ENCODE data around the gene TPPP.
"Not testable (repeated sequence)": the region's sequence is repeated elsewhere in the genome, so short reads cannot be mapped to it uniquely, and the experiment has no call there.

The TPPP gene

GRCh38 chr5:645421-645820 lies 47.7 kb downstream of the TPPP start:
- no peak for DNase-seq (ENCODE audit: low read depth)

DNA sequence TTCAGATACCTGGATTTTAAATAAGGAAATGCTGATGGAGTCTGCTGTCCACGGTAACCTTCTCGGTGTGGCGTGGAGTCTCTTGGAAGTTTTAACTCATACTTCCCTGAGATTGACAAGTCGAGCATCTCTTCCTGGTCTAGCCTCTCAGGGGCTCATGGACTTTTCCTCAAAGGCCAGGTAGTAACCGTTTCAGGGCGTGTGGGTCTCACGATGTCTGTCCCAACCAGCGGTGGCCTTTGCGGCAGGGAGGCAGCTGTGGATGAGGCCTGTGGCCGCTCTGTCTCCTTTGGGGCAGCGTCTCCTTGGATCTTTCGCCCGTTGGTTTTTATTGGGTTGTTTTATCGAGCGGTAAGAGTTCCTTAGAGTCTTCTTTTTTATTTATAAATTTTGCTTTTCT lies 48.2 kb downstream of the TPPP start:
- no peak for DNase-seq (ENCODE audit: low read depth)

GRCh38 chr5:644509-644908 lies 48.6 kb downstream of the TPPP start:
- DNase-seq (ENCODE audit: low read depth) = no peak

DNA sequence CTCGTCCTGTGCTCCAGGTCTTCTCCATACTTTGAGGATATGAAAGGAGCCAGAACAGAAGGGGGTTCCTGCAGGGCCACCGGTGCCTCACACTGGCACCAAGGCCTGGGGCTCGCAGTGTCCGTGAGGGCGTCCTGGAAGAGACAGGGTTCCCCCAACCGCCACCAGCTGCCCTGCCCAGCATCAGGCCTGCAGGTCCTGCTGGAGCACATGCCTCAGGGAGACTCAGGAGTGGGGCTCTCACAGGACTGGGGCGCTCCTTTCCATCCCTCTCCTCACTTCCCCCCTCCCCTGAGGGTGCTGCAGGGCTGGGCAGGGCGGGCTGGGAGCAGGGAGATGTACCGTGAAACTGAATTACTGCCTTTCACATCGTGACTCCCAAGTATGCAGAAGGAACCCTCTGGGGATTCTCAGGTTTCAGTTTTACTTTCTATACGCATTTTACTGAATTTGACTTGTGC lies 49.3 kb downstream of the TPPP start:
- DNase-seq (ENCODE audit: low read depth) = no peak

DNA sequence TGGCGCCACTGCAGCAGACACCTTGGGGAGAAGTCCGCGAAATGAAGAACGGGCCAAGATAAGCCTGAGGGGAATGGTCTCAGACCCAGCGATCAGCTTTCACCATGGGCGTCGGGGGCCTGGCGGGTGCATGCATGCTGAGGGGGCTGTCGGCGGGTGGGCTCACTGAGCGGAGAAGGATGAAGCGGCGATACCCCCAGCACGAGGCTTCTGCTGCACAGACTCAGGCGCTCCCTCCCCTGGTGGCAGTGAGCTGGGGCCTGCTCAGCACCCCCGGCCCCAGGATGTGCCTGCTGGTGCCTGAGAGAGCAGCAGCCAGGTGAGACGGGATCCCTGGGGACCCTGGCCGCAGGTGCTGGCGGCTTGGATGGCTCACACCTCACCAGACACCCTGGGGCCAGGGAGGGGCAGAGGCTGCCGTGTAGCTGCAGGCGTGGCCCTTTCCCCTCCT lies 49.8 kb downstream of the TPPP start:
- DNase-seq (ENCODE audit: low read depth) = no peak

- no peak for DNase-seq (ENCODE audit: low read depth)
Observed at GRCh38 chr5:642481-642880, 50.7 kb downstream of the TPPP start.

GRCh38 chr5:641331-641765 lies 51.8 kb downstream of the TPPP start:
- no peak for DNase-seq (ENCODE audit: low read depth)

DNA sequence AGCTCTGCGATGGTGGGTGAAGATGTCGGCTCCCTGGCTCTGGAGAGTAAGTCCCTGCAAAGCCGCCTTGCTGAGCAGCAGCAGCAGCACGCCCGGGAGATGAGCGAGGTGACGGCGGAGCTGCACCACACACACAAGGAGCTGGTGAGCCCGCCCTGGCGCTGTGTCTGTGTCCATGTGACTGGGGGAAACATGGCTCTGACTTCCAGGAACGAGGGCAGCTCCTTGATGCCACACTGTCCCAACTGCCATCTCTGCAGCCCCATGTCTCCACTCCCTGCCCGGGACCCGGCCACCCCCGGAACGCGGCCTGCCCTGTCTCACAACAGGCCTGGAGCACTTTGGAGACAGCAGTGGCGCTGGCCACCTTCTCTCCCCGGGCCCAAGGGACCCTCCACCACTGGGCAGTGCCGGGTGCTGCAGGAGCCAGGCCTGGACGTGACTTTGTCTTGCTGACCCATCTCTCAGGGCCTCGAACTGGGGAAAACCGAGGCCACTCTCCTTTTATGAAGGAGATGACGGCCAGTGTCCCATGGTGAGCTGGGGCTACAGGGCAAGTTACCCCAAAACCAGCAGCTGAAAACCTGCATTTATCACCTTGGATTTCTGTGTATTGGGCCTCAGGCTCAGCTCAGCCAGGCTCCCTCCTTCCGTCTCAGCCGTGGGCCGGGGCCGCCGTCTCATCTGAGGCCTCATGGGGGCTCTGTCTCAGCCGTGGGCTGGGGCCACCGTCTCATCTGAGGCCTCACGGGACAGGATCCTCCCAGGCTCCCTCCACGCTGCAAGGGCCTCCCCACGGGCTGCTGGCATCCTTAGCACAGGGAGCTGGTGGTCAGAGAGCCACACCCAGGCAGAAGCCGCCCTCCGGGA lies 52.5 kb downstream of the TPPP start:
- no peak for DNase-seq (ENCODE audit: low read depth)

DNA sequence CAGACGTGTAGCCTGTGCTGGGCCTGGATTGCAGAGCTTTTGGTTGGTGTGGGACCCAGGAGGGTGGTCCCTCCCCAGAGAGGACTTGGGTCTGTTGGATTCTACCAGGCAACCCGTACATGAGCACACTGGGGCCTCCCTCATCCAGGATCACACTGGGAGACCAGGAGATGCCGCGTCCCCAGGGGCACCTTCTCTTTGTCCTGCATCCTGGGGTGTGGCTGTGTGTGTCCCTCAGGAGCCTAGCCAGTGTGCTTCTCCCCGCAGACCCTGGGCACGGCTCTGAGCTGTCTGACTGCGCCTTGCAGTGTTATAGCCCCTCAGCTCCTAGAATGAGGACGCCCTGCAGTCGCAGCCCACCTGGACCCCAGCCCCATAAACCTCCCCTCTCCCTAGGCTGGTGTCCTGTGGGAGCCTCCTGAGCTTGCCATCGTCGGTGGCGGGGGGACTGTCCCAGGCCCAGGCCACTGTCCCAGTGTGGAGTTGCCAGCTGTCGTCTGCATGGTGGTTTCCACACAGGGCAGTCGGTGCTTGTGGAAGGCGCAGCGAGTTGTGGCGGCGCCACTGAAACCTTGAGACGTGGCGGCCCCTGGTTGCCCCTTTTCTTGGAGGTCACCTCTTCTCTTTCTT lies 53.5 kb downstream of the TPPP start:
- DNase-seq (ENCODE audit: low read depth) = no peak

- DNase-seq (ENCODE audit: low read depth) = no peak
Observed at GRCh38 chr5:639253-639530, 54.0 kb downstream of the TPPP start.

GRCh38 chr5:638501-639252 lies 54.5 kb downstream of the TPPP start:
- DNase-seq (ENCODE audit: low read depth) = no peak

DNA sequence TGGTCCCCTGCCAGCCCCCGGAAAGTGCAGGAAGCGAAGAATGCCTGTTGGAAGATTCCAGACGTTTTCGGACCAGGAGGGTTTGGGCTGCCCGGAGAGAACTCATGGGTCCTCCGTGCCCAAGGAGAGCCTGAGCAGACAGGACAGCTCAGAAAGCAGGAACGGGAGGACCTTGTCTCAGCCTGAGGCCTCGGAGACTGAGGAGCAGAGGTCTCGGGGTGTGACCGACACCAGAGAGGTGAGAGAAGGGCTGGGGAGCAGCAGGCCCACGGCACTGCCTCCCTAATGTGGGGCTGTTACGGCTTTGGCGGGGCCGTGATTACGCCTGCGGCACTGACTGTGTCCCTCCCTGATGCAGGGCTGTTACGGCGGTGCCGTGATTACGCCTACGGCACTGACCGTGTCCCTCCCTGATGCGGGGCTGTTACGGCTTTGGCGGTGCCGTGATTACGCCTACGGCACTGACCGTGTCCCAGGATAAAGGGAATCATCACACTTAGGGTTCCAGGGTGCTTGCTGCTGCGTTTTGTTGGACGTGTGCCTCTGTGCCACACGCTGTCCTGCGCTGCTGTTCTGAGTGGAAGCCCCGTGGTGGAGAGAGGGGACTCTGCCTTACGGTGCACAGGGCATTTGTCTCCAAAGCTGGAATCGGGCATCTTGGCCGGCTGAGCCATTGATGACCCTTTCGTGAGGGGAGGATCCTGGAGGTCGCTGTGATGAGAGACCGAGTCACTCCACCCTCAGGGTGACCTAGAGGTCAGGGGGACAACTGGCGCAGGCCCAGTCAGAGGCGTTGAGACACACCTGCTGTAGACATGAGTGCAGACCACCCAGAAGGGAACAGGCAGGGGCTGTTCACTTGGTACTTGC lies 55.3 kb downstream of the TPPP start:
- DNase-seq (ENCODE audit: low read depth) = no peak

GRCh38 chr5:636951-637350 lies 56.2 kb downstream of the TPPP start:
- DNase-seq (ENCODE audit: low read depth) = no peak

GRCh38 chr5:635306-636055 lies 57.7 kb downstream of the TPPP start:
- DNase-seq (ENCODE audit: low read depth) = no peak

DNA sequence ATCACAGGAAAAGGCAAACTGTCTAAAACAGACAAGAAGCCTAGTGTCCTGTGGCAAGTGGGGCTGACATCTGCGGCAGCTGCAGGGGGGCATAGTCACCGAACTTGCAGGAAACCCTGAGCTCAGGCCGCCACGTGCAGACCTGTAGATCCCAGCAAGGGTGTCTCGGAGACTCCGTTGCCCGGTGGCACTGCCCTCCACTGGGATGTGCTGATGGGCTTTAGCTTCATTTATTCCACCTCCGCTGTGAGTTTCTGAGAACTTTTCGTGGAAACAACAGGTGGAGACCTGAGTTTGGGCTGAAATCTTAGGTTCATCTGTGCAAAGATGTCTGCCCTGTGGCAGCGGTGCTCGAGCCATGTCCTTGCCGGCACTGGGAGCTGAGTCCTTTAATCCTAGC lies 59.0 kb downstream of the TPPP start:
- no peak for DNase-seq (ENCODE audit: low read depth)

GRCh38 chr5:633501-633955 lies 59.6 kb downstream of the TPPP start:
- no peak for DNase-seq (ENCODE audit: low read depth)

DNA sequence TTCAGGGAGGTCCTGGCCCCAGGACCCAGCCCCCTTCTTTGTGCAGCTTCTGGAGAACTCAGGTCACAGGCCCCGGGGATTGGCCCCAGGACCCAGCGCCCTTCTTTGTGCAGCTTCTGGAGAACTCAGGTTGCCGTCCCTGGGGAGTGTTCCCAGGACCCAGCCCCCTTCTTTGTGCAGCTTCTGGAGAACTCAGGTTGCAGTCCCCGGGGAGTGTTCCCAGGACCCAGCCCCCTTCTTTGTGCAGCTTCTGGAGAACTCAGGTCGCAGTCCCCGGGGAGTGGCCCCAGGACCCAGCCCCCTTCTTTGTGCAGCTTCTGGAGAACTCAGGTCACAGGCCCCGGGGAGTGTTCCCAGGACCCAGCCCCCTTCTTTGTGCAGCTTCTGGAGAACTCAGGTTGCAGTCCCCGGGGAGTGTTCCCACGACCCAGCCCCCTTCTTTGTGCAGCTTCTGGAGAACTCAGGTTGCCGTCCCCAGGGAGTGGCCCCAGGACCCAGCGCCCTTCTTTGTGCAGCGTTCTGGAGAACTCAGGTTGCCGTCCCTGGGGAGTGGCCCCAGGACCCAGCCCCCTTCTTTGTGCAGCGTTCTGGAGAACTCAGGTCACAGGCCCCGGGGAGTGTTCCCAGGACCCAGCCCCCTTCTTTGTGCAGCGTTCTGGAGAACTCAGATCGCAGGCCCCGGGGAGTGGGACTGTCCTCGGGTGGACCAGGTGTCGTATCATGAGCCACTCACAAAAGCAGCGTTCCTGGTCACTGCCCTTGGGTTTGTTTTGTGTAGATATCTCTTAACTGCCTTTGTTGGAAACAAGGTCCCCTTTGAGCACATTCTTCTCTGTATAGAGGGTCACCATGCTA lies 64.6 kb downstream of the TPPP start:
- not testable (repeated sequence) for DNase-seq (ENCODE audit: low read depth)

GRCh38 chr5:627840-628239 lies 65.3 kb downstream of the TPPP start:
- DNase-seq (ENCODE audit: low read depth) = no peak

DNA sequence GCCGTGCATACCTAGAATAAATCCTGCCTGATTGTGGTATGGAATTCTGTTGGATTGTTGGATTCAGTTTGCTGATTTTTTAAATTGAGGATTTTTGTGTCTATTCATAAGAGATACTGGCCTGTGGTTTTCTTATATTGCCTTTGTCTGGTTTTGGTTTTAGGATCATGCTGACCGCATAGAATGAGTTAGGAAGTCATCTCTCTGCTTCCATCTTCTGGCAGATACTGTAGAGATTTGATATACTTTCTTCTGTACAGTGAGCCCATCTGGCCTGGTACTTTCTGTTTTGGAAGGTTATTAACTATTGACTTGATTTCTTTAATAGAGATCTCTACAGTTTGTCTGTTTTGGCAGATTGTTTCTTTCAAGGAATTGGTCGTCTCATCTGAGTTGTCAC lies 66.3 kb downstream of the TPPP start:
- no peak for DNase-seq (ENCODE audit: low read depth)

GRCh38 chr5:625516-625915 lies 67.6 kb downstream of the TPPP start:
- DNase-seq (ENCODE audit: low read depth) = no peak
